A549 treated with dexamethasone at 1 μM for 4 hours (cell line): ENCODE measurements around the gene GPR37. TPM values are rescaled to one million over a fixed set of nuclear protein-coding genes. Genes with fewer than 3 reads are reported as not detected.

Experiments
- total RNA-seq: library from RNA; stranded (reverse); fragments of 200-300 nt; extraction: Qiagen RNA extraction; gene quantifications from 5 replicates; pipeline ENCODE4 v1.2.3, GENCODE V29; 2022

GPR37 gene, protein sequence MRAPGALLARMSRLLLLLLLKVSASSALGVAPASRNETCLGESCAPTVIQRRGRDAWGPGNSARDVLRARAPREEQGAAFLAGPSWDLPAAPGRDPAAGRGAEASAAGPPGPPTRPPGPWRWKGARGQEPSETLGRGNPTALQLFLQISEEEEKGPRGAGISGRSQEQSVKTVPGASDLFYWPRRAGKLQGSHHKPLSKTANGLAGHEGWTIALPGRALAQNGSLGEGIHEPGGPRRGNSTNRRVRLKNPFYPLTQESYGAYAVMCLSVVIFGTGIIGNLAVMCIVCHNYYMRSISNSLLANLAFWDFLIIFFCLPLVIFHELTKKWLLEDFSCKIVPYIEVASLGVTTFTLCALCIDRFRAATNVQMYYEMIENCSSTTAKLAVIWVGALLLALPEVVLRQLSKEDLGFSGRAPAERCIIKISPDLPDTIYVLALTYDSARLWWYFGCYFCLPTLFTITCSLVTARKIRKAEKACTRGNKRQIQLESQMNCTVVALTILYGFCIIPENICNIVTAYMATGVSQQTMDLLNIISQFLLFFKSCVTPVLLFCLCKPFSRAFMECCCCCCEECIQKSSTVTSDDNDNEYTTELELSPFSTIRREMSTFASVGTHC
- 0.54 to 0.66 TPM (median 0.59 TPM) in 5 replicates for total RNA-seq

DNA sequence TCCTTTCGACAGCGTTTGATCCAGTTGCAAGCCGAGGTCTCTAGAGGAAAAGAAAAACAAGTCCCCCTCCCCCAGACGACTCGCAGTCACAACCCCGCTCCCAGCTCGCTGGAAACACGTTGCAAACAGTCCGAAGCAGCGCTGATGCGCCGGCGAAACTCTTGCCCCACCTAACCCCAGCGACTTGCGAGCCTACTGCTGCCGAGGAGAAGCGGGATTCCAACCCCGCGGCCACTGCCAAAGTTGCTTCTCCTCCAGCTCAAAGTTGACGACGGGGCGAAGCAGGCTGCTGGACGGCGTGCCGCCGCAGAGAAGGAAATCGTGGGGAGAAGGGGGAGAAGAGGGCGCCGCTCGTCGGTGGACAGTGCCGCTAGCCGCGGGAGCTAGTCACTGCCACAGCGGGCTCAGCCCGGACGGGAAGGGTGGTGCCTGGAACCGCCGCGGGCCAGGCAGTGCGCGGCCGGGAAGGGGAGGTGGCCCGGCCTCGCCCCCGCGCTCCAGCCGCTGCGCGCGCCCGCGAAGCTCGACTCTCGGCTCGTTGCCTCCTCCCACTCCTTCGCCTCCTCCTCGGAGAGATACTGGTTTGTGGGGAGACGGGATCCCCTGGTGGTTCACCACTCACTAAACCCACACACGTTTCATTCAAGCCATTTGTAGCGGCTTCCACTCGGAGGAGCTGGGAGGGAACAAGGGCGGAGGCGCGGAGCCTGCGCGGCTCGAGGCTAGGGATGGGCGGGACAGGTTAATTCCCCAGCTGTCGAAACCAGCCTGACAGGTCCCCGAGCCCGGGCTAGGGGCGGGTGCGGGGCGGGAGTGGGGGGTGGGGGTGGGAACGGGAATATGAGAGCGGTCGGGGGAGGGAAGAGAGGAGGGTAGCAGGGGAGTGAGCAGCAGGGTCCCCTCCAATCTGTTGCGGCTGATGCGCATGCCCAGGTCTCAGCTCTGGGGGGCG lies at the start of gene GPR37:
GPR37 (minus strand) TSS at position 392 of the 952 bp plus-strand sequence. CDS start 816 bp downstream, outside the sequence.

Other genes starting within 250 kb of the GPR37 start
- 12.9 to 19.2 TPM (median 15.3 TPM) in 5 replicates for gene POT1, start 164.0 kb upstream of the GPR37 start, total RNA-seq